ENCODE data around the gene SUMO4.

The SUMO4 gene

GRCh38 chr6:149372062-149372461 is 28.0 kb upstream of the SUMO4 start:
- TF ChIP-seq CTCF (IDR thresholded peaks at IDR 0.05; ENCODE audit: low read length, missing control alignments): no peak
- H3K4me3 ChIP-seq (replicated peaks; ENCODE audit: low read depth, low read length): no peak overlapping the region
- no peak for DNase-seq (ENCODE audit: low read depth)

GRCh38 chr6:149373511-149373910 is 26.6 kb upstream of the SUMO4 start:
- no peak overlapping the region for H3K4me3 ChIP-seq (replicated peaks; ENCODE audit: low read depth, low read length)
- DNase-seq (ENCODE audit: low read depth): no peak
- TF ChIP-seq CTCF (IDR thresholded peaks at IDR 0.05; ENCODE audit: low read length, missing control alignments): no peak

GRCh38 chr6:149379977-149380376 is 20.1 kb upstream of the SUMO4 start:
- TF ChIP-seq CTCF (IDR thresholded peaks at IDR 0.05; ENCODE audit: low read length, missing control alignments): no peak
- no peak overlapping the region for H3K4me3 ChIP-seq (replicated peaks; ENCODE audit: low read depth, low read length)

GRCh38 chr6:149380523-149380922 is 19.5 kb upstream of the SUMO4 start:
- H3K4me3 ChIP-seq (replicated peaks; ENCODE audit: low read depth, low read length): no peak overlapping the region
- DNase-seq (ENCODE audit: low read depth): no peak
- TF ChIP-seq CTCF (IDR thresholded peaks at IDR 0.05; ENCODE audit: low read length, missing control alignments): no peak

More at GRCh38 chr6:149379977-149380376, 20.1 kb upstream of the SUMO4 start:
- DNase-seq (ENCODE audit: low read depth): no peak

- no peak for TF ChIP-seq CTCF (IDR thresholded peaks at IDR 0.05; ENCODE audit: low read length, missing control alignments)
- no peak overlapping the region for H3K4me3 ChIP-seq (replicated peaks; ENCODE audit: low read depth, low read length)
- no peak for DNase-seq (ENCODE audit: low read depth)
Observed at GRCh38 chr6:149383371-149383770, 16.7 kb upstream of the SUMO4 start.

GRCh38 chr6:149384464-149384863 is 15.6 kb upstream of the SUMO4 start:
- DNase-seq (ENCODE audit: low read depth): no peak
- H3K4me3 ChIP-seq (replicated peaks; ENCODE audit: low read depth, low read length): no peak overlapping the region
- TF ChIP-seq CTCF (IDR thresholded peaks at IDR 0.05; ENCODE audit: low read length, missing control alignments): no peak

GRCh38 chr6:149385998-149386646 is 13.9 kb upstream of the SUMO4 start:
- TF ChIP-seq CTCF (IDR thresholded peaks at IDR 0.05; ENCODE audit: low read length, missing control alignments): no peak
- no peak overlapping the region for H3K4me3 ChIP-seq (replicated peaks; ENCODE audit: low read depth, low read length)
- no peak for DNase-seq (ENCODE audit: low read depth)
